ENCODE data around the gene DOCK6.

DOCK6 gene

GRCh38 chr19:11244846-11245589 lies 17.3 kb downstream of the DOCK6 start:
- no peak for DNase-seq

- no peak for DNase-seq
Observed at GRCh38 chr19:11243798-11244169, 18.5 kb downstream of the DOCK6 start.

GRCh38 chr19:11242864-11243797 lies 19.2 kb downstream of the DOCK6 start:
- DNase-seq = peak; percentile 56

DNA sequence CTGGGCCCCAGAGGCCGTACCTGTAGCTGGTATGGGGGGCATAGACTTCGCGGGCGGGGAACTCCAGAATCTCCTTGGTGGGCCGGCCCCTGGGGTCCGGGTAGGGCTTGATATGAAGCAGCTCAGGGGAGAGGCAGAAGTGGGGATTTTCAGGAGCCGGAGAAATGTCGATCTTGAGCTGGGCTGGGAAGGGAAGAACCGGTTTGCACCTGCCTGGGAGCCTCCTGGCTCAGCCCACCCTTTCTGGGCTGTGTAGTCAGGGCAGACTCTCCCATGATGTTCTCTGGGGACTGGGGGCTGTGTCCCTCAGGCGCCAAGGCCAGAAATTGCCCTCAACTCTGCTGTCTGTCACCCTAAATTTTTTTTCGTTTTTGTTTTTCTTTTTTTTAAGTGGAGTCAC lies 20.3 kb downstream of the DOCK6 start:
- DNase-seq = no peak

GRCh38 chr19:11240008-11240444 lies 22.3 kb downstream of the DOCK6 start:
- no peak for DNase-seq

- no peak for DNase-seq
Observed at GRCh38 chr19:11239377-11240000, 22.8 kb downstream of the DOCK6 start, which contains the start of gene ANGPTL8. Gene ANGPTL8 (plus strand): TSS chr19:11239619. CDS start chr19:11239638, 19 bp downstream.

DNA sequence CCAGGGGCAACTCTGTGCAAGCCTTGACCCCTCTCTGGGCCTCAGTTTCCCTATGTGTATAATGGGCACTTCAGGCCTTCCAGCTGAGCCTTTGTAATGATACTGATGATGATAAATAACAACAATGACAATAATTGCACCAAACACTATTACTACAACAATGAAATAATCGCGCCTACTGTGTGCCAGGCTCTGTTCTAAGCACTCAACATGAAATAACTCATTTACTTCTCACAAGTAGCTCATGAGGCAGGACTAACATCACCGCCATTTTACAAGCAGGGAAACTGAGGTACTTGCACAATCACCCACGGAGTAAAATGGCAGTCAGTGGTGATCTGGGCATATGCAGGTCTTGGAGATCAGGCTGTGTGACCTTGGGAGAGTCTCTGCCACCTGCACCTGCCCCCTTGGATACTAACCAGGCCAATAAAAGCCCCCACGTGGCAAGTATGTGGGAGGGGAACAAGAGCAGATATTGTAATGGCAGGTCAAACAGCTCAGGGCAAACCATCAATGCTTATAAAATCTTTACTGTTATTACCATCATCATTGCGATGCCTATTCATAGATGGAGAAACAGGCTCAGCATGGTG lies 23.4 kb downstream of the DOCK6 start:
- DNase-seq = no peak

DNA sequence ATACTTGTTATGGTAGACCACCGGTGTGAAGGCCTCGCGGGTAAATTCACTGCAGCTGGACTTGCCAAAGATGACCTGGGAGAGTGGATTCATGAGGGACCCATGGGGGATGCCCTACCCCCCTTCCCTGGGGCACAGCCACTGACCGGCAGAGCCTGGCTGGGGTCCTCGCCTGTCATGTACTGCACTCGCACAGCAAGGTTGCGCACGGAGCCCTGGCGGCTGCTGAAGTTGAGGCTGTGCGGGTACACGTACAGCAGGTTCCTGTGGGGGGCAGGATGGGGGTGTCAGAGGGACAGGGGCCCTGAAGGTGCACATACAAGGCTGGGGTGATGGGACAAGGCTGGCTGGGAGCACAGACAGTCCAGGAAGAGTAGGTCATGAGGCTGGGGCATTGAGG lies 24.3 kb downstream of the DOCK6 start:
- DNase-seq = no peak

DNA sequence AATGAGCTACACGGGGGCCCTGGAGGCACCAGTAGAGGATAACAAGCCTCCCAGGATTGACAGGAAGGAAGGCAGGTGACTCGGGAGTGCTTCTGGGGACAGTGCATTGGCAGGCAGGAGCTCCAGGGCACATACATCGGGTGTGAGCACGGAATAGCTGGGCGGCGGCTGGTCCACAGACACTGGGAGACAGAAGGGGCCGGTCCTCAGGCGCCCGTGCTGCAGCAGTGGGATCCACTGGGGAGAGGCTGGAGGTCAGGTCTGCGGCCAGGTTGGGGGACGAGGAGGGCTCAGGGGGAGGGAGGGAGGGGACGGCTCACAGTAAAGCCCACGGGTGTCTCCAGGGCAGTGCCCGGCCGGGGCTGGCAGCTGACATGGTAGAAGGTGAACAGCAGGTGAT lies 25.0 kb downstream of the DOCK6 start:
- no peak for DNase-seq

DNA sequence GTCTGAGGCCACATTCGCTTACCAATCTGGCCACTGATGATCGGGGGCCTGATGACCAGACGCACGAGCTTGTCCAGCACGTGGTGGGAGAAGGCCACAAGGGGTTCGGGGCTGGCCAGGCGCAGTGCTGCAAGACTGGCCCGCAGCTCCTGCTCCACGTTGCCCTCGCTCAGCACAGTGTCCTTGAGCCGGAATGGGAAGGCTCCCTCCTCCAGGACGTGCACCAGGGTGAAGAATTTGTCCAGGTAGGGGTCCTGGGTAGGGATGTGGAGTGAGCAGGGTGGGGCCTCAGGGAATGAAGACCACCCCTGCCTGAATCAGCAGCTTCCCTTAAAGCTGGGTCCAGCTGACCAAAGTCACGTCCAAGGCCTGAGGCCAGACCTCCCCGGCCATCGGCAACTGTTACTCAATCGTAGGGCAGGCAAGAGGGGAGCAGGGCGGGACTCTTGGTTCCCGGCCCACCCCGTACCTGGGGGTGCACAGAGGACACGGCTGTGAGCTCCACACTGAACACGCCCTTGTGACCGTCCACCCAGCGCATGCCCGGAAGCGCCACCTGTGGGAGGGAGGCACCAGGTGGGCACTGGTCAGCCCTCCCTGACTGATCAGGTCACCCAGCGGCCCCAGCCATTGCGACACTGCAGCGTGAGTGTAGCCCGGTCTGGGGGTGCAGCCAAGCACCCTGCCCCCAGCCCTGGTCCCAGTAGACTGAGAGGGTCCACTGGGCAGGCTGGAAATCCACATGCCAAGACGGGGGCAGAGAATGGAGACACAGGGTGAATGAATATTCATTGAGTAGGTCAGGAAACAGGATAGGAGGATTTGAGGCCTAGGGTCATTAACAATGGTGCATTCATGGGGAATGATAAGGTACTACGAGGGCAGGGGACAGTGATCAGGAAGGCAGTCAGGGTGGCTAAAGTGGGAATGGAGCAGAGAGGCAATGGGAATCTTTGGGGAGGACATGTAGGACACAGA lies 25.7 kb downstream of the DOCK6 start:
- no peak for DNase-seq

- DNase-seq = no peak
Observed at GRCh38 chr19:11234486-11235075, 27.7 kb downstream of the DOCK6 start.

GRCh38 chr19:11233073-11233472 lies 29.3 kb downstream of the DOCK6 start:
- DNase-seq = no peak

DNA sequence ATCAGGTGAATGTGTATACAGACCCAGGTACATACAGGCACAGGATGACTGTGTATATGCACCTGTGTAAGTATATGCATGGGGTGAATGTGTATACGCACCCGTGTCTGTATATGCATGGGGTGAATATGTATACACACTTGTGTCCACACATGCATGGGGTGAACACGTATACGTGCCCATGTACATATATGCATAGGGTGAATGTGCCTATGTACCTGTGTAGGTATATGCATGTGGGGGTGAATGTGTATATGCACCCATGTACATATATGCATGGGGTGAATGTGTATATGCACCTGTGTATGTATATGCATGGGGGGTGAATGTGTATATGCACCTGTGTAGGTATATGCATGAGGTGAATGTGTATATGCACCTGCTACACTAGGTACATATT lies 29.8 kb downstream of the DOCK6 start:
- DNase-seq = no peak

GRCh38 chr19:11230621-11231386 lies 31.5 kb downstream of the DOCK6 start:
- DNase-seq = no peak

DNA sequence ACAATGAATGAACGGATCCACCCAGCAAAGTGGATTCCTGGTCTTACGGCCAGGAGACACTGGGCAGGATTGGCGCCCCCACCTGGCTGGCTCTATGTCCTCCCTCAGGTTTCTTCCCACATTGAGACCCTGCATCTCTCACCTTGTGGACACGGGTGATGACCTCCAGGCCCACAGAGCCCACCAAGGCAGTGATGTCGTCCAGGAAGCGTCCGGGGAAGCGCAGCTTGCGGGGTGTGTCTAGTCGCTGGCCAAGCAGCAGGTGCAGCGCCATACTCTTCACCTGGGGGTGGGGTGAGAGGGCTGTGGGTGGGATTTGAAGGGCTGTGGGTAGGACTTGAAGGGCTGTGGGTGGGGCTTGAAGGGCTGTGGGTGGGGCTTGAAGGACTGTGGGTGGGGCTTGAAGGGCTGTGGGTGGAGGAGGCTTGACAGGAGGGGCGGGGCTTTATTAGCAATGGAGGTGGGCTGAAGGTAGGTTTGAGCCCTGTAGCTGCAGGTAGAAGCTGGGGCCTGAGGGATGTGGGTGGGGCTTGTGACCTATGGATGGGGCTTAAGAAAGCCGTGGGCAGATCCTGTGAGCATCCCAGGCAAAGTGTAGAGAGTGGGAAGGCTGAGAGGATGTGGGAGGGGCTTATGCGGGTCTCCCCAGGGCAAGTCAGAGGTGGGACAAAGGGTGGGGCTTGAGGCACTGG lies 35.0 kb downstream of the DOCK6 start:
- DNase-seq = no peak

DNA sequence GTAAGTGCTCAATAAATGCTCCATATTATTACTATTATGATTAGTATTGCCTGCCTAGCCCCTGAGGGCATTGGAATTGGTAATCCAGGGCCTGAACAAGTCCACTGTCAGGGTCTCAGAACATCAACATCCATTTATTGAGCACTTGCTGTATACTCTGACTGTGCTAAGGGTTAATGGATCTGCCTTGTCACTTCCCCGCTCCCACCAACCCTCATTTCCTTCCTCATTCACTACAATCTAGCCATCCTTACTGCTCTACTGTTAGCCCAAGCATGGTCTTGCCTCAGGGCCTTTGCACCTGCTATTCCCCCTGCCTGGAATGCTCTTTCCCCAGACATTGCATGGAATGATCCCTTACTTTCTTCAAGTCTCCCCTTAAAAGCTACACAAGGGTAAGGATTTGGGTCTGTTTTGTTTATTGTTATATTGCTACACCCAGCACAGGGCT lies 35.6 kb downstream of the DOCK6 start:
- DNase-seq = no peak

GRCh38 chr19:11225815-11226214 lies 36.5 kb downstream of the DOCK6 start:
- DNase-seq = no peak

GRCh38 chr19:11225172-11225571 lies 37.2 kb downstream of the DOCK6 start:
- no peak for DNase-seq

- DNase-seq = no peak
Observed at GRCh38 chr19:11224429-11224828, 37.9 kb downstream of the DOCK6 start.

- no peak for DNase-seq
Observed at GRCh38 chr19:11223200-11223599, 39.1 kb downstream of the DOCK6 start.
